ENCODE data around the gene CDC14B.
"Not testable (repeated sequence)": the region's sequence is repeated elsewhere in the genome, so short reads cannot be mapped to it uniquely, and the experiment has no call there.

Gene CDC14B

DNA sequence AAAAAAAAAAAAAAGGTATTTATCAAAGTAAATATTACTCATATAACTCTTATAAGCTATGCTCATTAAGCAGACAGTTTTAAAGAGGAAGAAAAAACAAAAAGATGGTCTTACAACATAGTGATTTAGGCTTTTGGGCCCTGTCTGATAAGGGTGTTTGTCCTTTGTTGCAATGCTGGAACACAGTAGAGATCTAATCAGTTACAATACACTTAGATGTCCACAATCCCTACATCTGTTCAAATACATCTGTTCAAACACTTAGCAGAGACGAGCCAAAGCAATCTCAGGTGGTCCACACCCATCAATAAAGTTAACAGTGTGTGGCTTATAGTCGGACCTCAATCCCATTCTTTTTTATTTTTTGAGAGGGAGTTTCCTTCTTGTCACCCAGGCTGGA is 24.5 kb upstream of the CDC14B start:
- H3K4me1 ChIP-seq (ENCODE audit: insufficient read depth, poor library complexity, severe bottlenecking) = no peaks in the 10 kb centered on the region
- H3K27ac ChIP-seq (ENCODE audit: poor library complexity, severe bottlenecking) = no peak overlapping the region
- no peak for ATAC-seq (ENCODE audit: low read depth)
- H3K9me3 ChIP-seq (ENCODE audit: severe bottlenecking) = no peaks in the 10 kb centered on the region
- no peak for TF ChIP-seq CTCF (IDR thresholded peaks at IDR 0.05; ENCODE audit: poor library complexity, severe bottlenecking)
- peaks cover 28% of the 10 kb centered on the region for H3K36me3 ChIP-seq (ENCODE audit: low read depth)
- H3K4me3 ChIP-seq (ENCODE audit: severe bottlenecking) = no peak overlapping the region
- no peaks in the 10 kb centered on the region for H3K27me3 ChIP-seq (ENCODE audit: insufficient read depth, poor library complexity, severe bottlenecking)
- no peak for DNase-seq (ENCODE audit: low spot score)

GRCh38 chr9:96641514-96641913 is 21.9 kb upstream of the CDC14B start:
- H3K4me3 ChIP-seq (ENCODE audit: severe bottlenecking) = no peak overlapping the region
- peaks cover 16% of the 10 kb centered on the region for H3K36me3 ChIP-seq (ENCODE audit: low read depth)
- no peaks in the 10 kb centered on the region for H3K27me3 ChIP-seq (ENCODE audit: insufficient read depth, poor library complexity, severe bottlenecking)
- TF ChIP-seq CTCF (IDR thresholded peaks at IDR 0.05; ENCODE audit: poor library complexity, severe bottlenecking) = no peak
- DNase-seq (ENCODE audit: low spot score) (no peak), ATAC-seq (ENCODE audit: low read depth) (no peak)
- H3K27ac ChIP-seq (ENCODE audit: poor library complexity, severe bottlenecking) = no peak overlapping the region
- H3K9me3 ChIP-seq (ENCODE audit: severe bottlenecking) = no peaks in the 10 kb centered on the region
- H3K4me1 ChIP-seq (ENCODE audit: insufficient read depth, poor library complexity, severe bottlenecking) = no peaks in the 10 kb centered on the region

- TF ChIP-seq CTCF (IDR thresholded peaks at IDR 0.05; ENCODE audit: poor library complexity, severe bottlenecking) = no peak
- Histone ChIP-seq H3K27ac (ENCODE audit: poor library complexity, severe bottlenecking) (no peak overlapping the region), H3K4me1 (ENCODE audit: insufficient read depth, poor library complexity, severe bottlenecking) (no peaks in the 10 kb centered on the region)
Measured at GRCh38 chr9:96638606-96639364, 19.1 kb upstream of the CDC14B start.

GRCh38 chr9:96636368-96636767 is 16.7 kb upstream of the CDC14B start:
- no peak overlapping the region for H3K27ac ChIP-seq (ENCODE audit: poor library complexity, severe bottlenecking)
- no peak for ATAC-seq (ENCODE audit: low read depth)
- H3K9me3 ChIP-seq (ENCODE audit: severe bottlenecking) = no peaks in the 10 kb centered on the region
- no peak for TF ChIP-seq CTCF (IDR thresholded peaks at IDR 0.05; ENCODE audit: poor library complexity, severe bottlenecking)
- H3K4me3 ChIP-seq (ENCODE audit: severe bottlenecking) = no peak overlapping the region
- H3K4me1 ChIP-seq (ENCODE audit: insufficient read depth, poor library complexity, severe bottlenecking) = no peaks in the 10 kb centered on the region
- DNase-seq (ENCODE audit: low spot score) = no peak
- H3K27me3 ChIP-seq (ENCODE audit: insufficient read depth, poor library complexity, severe bottlenecking) = no peaks in the 10 kb centered on the region
- H3K36me3 ChIP-seq (ENCODE audit: low read depth) = no peaks in the 10 kb centered on the region

More at GRCh38 chr9:96638606-96639364, 19.1 kb upstream of the CDC14B start:
- H3K27me3 ChIP-seq (ENCODE audit: insufficient read depth, poor library complexity, severe bottlenecking) = no peaks in the 10 kb centered on the region
- H3K9me3 ChIP-seq (ENCODE audit: severe bottlenecking) = no peaks in the 10 kb centered on the region
- no peak for ATAC-seq (ENCODE audit: low read depth)
- no peak for DNase-seq (ENCODE audit: low spot score)
- H3K36me3 ChIP-seq (ENCODE audit: low read depth) = peaks cover 8% of the 10 kb centered on the region
- no peak overlapping the region for H3K4me3 ChIP-seq (ENCODE audit: severe bottlenecking)

DNA sequence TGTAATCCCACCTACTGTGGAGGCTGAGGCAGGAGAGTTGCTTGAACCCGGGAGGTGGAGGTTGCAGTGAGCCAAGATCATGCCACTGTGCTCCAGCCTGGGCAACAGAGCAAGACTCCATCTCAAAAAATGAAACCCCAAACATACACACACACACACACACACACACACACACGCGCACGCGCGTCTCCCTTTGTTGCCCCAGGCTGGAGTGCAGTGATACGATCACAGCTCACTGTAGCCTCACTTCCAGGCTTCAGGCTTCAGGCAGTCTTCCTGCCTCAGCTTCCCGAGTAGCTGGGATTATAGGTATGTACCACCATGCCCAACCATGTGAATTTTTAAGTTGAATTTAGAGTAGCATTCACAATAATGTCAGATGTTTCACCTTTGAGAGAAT is 13.9 kb upstream of the CDC14B start:
- DNase-seq (ENCODE audit: low spot score); H3K27me3 ChIP-seq (ENCODE audit: insufficient read depth, poor library complexity, severe bottlenecking); ATAC-seq (ENCODE audit: low read depth); H3K4me3 ChIP-seq (ENCODE audit: severe bottlenecking); H3K9me3 ChIP-seq (ENCODE audit: severe bottlenecking); H3K4me1 ChIP-seq (ENCODE audit: insufficient read depth, poor library complexity, severe bottlenecking); H3K27ac ChIP-seq (ENCODE audit: poor library complexity, severe bottlenecking); H3K36me3 ChIP-seq (ENCODE audit: low read depth): not testable (repeated sequence)
